H4 (cell line): Measurements from ENCODE around the gene TP53I13. TPM values are rescaled to one million over a fixed set of nuclear protein-coding genes. Genes with fewer than 3 reads are reported as not detected.

Experiments used
- DNase-seq: peaks from one replicate; pipeline ENCODE4 v3.0.0-alpha.2; 2015; ENCODE audit warnings: low spot score
- total RNA-seq: library from RNA; depleted of rRNA; stranded (reverse); fragments of >200 nt; shearing (Covaris generic); gene quantifications from 2 replicates; pipeline ENCODE4 v1.2.3, GENCODE V29; 2014

TP53I13 gene
- total RNA-seq, 1 experiment from 2014 or later: 16.0 TPM

DNA sequence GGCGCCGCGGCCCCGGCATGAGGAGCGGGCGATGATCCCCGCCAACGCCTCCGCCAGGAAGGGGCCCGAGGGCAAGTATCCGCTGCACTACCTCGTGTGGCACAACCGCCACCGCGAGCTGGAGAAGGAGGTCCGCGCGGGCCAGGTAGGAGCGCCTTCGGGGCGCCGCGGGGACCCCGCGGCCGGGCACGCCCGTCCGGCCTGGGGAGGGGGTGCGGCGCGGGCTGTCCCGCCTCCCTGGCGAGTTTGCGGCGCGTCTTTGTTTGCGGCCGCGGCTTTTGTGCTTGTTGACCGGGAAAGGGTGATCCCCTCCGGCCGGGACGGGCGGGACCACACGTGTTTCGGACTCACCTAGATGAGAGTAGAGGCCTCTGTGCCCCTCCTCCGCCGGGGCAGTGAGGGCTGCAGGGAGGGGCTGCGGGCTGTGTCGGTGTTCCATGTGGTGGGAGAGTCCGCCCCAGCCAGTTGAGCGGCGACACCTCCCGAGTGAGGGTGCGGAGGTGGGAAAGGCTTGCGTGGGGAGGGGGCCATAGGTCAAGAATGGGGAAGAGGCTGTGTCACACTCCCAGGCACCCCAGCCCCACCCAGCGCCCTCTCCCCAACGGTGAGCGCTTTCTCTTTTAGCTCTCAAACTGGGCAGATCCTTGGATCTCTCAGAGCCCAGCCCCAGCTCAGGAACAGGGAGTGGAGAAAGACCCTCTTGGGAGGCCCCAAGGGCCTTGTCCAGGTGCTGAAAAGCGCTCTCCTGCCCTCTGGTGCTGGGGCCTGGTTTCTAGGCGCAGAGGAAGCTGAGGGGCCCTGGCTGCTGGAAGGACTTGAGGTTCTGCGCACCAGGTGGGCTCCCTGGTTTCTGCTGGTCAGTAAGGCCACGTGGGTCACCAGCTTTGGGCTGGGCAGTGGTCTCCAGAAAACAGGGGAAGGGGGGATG lies 25.4 kb downstream of the TP53I13 start:
- DNase-seq: no peak

DNA sequence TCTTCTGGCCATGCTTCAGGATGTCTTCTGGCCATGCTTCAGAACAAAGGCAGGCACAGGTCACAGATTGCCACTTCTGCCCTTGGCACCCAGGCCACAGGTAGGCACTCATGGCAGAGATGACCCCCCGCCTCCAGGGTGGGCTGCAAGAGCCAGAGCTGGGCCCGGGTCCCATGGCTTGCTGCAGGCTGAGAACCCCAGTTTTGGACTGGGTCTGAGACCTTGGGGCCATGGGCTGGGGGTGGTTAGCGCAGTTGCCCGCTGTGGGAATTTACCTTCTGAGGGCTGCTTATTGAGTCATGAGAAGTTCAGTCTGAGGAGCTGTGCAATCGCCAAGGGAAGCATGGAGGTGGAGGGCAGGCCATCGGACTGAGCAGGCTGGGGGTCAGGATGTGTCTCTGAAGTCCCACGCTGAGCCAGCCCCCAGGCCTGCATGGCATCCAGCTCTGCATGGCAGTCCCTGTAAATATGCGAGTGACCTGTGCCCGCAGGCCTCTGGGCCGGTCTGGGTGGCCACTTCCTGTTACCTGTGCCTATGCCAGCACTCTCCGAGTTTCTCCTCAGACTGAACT lies 26.1 kb downstream of the TP53I13 start:
- no peak for DNase-seq

DNA sequence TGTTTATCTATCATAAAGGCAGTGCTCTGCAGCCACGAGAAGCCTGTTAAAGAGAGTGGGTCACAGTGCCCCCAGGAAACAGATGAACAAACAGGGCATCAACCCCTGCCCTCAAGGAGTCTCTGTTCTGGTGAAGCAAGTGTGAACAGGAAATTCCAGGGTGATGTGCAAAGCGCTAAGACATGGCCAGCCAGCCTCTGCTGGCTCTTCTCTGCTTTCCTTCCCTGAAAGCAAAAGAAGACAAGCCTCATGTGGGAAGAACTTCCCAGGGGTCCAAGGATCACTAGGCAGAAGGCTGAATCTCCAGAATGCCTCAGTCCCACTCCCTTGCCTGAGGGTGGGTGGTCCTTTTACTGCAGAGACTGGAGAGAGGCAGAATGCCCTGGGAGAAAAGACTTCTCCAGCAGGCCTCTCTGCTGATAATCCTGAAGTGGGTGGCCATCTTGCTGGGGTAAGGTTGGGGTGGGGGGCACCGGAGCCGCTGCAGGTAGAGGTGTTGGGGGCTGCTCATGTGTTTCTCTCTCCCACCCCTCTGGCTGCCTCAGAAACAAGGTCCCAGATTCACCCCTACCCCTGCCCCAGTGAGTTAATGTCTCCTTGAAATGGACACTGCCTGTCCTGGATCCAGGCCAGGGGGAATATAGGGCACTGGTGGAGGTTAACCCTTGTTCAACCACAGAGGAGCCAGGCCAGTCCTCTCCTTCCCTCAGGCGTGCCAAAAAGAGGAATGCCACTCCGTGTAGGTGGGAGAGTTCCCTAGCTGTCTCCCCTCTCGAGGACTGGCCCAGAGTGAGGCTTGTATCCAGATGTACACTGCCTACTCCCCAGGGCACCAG lies 26.8 kb downstream of the TP53I13 start:
- DNase-seq: no peak

DNA sequence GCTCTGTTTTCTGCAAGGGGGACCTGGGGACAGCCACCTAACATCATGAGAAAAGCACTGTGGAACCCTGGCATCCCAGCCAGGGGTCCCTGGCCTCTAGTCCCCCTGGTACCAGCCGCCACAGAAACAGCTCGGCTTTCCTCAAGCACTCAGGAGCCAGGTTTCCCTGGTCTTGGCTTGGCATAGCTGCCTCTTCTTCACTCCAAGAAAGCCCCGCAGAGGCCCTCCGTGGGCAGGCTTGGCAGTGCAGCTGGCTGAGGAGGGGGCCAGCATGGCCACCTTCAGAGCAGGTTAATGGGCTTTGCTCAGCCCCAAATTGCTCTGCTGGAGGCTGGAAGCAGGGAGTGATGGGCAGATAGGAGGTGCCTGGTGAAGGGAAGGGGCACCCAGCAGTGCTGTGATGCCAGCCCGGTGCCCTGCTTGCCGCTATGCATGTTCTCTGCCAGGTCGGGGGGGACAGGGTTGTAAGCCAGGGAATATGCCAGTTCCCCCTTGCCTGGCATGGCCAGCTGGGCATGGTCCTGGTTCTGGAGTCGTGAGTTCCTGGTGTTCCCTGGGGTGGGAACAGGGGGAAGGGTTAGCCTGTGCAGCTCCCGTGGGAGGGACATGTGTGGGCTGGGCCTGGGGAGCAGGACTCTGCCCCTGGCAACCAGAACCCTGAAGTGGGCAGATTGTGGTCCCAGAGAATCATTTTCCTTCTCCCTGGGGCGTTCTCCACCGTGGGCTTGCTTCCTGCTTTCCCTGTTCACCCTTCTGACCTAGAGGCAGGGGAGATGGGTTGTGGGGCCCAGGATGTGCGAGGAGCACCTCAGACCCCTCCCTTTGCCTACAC lies 27.7 kb downstream of the TP53I13 start:
- no peak for DNase-seq

DNA sequence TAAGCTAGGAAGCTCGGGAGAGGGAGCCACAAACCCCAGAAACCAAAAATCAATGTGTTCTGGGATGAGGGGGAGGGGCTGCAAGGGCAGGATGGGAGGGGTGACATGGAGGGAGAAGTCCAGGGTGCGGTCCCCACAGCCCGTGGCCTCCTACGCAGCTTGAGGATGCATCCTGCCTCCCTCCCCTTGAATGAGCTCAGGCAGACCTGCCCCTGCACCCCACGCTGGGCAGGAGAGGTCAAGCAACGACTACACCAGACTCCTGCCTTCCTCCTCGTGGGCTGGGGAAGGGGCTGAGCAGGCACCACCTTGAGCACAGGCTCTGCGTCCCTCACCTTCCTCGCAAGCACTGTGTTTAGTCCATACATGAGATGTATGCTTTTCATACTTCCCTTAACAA lies 28.3 kb downstream of the TP53I13 start:
- no peak for DNase-seq

DNA sequence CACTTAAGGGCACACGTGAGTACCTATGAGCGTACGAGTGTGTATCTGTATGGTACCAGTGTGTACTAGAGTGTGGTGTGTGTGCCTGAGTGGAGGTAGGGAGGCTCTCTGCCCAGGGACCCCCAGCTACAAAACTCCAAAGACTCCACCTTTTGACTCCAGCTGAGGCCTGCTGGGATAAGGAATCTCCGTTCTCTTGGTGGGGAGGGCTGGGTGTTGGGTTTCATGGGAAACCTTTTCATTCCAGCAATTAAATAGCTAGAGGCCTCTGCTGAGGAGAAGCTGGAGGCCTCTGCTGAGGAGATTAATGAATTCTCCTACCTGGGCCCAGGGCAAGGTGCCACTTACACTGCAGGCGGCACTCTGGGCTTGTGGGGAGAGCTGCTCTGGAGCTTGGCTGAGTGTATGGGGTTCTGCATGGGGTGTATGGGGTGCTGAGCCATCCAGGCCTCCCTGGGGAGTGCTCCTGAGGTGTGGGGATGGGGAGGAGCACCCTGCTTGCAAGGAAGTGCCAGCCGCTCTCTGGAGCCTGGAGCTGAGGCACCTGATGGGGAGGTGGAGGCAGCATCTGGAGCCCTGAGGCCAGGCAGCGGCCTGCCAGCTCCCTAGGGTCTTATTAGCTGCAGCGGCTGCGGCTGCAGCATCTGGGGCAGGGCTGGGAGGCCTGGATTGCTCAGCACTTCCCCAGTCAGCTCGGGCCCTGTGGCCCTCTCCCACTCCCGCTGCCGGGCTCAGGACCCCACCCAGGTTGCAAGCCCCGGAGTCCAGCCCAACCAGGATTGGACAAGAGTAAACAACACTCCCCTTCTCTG lies 29.1 kb downstream of the TP53I13 start:
- DNase-seq: no peak

DNA sequence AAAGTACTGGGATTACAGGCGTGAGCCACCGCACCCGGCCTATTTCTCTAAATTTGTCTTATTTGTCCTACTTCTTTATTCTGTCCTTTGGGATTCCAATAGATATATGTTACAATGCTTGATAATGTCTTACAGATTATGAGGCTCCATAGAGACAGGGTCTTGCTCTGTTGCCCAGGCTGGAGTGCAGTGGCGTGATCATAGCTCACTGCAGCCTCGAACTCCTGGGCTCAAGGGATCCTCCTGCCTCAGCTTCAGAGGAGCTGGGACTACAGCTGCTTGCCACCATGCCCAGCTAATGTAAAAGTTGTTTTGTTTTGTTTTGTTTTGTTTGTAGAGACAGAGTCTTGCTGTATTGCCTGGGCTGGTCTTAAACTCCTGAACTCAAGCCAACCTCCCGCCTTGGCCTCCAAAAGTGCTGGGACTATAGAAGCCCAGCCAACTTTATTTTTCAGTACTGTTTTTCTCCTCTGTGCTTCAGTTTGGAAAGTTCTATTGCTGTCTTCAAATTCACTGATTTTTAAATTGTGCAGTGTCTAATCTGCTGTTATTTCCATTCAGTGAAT lies 34.7 kb downstream of the TP53I13 start:
- no peak for DNase-seq

DNA sequence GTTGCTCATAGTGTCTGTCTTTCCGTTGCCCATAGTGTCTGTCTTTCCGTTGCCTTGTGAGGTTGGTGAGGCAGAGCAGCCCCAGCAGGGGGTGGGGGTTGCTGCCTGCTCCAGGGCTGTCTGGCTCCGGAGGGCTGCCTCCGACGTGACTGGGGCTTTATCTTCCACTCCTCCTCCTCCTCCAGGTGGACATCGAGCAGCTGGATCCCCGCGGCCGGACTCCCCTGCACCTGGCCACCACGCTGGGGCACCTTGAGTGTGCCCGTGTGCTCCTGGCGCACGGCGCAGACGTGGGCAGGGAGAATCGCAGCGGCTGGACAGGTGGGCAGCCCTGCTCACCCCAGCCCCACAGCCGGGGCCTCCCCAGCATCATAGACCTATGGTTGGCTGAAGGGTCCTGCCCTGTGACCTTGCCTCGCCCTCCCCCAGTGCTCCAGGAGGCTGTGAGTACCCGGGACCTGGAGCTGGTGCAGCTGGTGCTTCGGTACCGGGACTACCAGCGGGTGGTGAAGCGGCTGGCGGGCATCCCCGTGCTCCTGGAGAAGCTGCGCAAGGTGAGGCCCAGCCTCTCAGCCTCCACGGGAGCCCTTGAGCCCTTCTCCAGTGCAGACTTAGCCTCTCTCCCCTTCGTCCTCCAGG lies 39.2 kb downstream of the TP53I13 start:
- DNase-seq: no peak

DNA sequence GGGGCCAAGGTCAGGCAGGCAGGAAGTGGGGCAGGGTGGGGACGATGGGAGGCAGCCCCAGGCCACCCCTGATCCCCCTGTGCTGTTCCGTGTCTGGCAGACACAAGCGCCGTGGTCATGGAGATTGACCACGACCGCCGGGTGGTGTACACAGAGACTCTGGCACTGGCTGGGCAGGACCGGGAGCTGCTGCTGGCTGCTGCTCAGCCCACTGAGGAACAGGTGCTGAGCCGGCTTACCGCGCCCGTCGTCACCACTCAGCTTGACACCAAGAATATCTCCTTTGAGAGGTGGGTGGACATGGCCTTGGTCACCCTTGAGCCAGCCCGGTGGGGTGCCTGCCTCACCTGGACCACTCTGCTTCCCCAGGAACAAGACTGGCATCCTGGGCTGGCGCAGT lies 40.5 kb downstream of the TP53I13 start:
- no peak for DNase-seq

DNA sequence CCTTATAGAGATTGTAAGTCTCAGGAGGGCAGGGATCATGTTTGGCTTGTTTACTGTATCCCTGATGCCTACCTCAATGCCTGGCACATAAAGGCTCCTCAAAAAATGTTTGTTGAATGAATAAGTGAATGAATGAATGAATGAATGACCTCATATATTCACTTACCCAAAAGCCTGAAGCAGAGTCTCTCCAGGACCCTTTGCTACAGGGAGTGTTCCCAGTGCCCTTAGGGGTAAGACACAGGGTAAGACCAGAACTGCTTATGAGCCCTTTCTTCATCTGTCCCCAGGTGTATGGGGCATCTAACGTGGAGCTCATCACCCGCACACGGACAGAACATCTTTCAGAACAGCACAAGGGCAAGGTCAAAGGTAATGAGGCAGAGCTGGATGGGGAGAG lies 41.9 kb downstream of the TP53I13 start:
- no peak for DNase-seq

DNA sequence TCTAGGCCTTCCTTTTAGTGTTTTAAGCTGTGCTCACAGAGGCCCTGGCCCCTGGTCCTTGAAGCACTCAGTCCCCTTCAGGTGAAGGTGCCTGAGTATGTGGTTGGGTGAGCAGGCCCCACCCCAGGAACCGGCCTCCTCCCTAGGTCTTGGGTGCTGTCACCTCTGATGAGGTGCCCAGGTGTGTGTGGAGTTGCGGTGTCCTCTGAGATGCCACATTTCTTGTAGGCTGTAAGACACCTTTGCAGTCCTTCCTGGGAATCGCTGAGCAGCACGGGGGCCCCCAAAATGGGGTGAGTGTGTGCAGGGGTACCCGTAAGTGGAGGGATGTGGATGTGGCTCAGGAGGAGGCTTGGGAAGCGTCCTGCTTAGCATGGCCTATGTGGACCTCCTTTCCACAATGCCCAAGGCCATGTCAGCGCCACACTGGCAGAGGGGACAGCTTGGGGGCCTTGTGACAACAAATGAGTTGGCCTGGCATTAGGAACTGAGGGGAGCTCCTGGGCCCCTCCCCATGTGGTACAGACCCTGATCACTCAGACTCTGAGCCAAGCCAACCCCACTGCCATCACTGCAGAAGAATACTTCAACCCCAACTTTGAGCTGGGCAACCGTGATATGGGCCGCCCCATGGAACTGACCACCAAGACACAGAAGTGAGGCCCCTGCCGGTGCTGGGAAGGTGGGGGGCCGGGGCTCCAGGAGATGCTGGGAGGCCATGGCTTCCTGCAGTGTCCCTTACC lies 43.0 kb downstream of the TP53I13 start:
- no peak for DNase-seq

DNA sequence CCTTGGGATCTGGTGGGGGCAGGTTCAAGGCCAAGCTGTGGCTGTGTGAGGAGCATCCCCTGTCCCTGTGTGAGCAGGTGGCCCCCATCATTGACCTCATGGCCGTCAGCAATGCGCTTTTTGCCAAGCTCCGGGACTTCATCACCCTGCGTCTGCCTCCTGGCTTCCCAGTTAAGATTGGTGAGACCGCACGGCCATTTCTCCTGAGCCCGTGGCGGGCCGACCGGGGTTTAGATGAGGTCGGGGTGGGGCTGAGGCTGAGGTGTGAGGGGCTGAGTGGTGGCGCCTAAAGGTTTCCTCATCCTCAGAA lies 43.5 kb downstream of the TP53I13 start:
- no peak for DNase-seq

DNA sequence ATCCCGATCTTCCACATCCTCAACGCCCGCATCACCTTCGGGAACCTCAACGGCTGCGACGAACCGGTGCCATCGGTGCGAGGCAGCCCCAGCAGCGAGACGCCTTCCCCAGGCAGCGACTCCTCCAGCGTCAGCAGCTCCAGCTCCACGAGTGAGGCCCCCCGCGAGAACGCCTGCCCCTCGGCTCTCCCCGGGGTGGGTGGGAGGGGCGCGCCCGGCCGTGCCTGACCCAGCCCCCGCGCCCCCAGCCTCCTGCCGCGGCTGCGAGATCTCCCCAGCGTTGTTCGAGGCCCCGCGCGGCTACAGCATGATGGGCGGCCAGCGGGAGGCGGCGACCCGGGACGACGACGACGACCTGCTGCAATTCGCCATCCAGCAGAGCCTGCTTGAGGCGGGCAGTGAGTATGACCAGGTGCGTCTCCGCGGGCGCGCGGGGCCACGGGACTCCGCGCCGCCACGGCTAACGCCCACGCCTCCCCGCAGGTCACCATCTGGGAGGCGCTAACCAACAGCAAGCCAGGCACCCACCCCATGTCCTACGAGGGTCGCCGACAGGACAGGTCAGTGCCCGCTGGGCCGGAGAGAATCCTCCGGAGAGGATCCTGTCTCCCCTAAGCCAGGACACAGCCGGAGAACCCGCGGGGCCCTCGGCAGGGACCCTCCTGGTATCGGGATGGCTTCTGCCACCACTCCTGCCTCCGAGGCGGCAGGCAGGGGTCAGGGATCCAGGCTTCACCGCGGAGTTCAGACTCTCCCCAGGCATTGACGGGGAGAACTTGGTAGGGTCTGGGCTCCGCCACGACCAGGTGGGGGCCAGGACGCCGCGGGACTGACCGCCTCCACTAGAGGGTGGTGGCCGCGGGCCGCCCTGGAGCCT lies 44.1 kb downstream of the TP53I13 start:
- DNase-seq: no peak

DNA sequence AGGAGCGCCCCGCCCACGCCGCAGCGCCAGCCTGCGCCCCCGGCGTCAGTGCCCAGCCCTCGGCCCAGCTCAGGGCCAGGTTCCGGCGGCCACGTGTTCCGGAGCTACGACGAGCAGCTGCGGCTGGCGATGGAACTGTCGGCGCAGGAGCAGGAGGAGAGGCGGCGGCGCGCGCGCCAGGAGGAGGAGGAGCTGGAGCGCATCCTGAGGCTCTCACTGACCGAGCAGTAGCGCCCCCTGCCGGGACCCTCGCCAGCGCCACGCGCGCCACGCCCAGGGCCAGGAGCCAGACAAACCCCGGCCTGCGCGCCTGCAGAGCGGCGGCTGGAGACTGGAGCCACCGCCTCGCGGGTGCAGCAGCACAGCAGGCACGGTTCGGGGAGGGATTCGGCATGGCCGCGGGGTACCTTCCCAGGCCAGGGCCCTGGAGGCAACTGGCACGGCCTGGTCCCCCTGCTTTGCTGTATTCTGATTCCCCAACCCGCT lies 44.9 kb downstream of the TP53I13 start:
- no peak for DNase-seq

DNA sequence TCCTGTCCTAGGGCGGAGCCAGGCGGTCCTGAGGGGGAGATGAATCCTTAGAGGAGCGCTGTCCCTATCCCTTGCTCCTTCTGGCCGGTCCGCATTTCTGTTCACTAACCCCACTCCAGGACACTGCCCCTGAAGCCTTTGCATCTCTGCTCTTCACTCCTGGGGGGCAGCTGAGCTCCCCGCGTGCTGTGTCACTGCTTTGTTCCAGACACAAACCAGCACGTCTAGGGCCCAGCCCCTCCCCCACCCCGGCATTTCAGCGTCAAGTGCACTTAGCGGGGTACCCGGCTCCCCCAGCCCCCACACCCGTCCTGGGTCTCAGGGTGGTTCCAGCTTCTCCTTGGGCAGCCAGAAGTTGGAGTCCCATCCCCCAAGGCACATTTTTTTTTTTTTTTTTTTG lies 45.4 kb downstream of the TP53I13 start:
- no peak for DNase-seq

DNA sequence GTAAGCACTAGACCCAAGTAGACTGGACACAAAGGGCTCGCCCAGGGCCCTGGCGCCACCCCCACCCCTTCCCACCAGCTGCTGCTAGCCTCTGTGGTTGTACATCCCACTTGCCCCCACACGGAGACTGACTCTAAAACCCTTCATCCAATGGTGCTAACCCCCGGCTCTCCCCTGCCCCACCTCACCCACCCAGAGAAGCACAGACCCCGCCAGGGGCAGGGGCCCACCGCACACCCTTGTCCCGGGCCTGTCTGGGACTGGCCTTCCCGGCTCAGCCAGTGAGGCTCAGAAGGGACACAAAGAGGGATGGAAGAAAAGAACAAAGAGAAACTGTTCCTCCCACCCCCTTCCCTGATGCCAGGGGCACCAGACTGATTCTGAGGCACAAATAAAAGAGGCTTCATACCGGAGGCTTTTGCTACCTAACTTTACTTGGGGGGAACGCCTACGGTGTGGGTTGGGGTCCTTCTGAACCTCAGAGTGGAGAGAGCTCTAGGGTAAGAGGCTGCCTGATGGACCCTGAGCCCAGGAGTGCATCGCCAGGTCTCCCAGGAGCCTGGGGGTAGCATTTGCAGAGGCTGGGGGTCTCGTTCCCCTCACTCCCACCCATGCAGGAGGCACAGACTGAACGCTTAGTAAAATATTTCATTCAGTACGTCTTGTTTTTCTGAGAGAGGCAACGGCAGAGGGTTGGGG lies 46.0 kb downstream of the TP53I13 start:
- DNase-seq: no peak

DNA sequence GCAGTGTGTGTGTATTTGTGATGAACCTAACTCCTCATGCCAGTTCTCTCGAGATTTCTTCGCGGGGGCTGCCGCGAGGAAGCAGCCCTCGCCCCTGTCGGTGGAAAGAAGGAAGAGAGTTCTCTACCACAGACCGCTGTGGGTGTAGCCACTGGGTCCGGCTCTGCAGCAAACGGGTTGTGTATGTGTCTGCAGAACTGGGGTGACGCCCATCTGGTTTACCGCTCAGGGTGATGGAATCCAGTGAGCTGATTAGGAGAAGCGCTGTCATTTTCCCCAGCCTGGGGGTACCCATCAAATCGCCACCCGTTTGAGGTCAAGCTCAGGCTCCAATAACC lies 46.5 kb downstream of the TP53I13 start:
- no peak for DNase-seq
